HG02588 (cell line): Measurements from ENCODE around the gene VPS35.

Source experiments
- ATAC-seq: cut with Tn5 transposase; IDR thresholded peaks from one replicate; pipeline ENCODE4 v1.9.1; 2021; ENCODE audit warnings: mild to moderate bottlenecking, moderate library complexity; ENCODE audit not compliant: unreplicated experiment

VPS35 gene

DNA sequence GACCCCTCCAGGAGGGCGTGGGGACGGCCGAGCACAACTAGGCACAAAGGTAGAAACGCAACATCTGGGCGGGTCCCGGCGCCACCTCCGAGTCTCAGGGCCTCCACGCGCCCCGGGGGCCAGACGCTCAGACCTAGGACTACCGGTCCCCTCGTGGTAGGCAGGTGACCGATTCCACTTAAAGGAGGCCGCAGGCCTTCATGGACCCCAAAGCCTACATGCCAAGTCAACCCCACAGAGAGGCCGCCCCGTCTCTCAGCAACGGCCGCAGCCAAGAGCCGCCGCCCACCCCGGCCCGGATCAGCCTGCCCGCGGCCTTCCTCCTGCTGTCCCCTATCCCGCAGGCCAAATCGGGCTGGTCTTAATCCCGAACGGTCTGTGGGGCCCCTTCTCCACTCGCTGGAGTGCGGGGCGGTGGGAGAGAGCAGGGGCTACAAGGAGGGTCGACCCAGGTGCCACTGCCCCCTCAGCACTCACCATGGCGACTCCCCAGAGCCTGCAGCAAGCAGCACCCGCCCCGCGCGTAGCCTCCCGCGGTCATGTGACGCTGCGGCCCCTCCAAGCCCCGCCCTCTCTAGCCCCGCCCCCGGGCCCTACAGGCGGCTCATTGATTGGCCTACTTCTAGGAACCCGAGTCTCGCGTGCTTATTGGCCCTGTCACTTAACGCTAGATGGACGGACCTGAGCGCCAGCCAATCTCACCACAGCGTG, at the start of gene VPS35:
Gene VPS35 (minus strand): TSS at position 525 of the 711 bp plus-strand sequence. CDS start 45 bp downstream, at position 480.
- ATAC-seq: peak; percentile 87

GRCh38 chr16:46737621-46738214, 48.7 kb upstream of the VPS35 start:
- ATAC-seq: no peak

DNA sequence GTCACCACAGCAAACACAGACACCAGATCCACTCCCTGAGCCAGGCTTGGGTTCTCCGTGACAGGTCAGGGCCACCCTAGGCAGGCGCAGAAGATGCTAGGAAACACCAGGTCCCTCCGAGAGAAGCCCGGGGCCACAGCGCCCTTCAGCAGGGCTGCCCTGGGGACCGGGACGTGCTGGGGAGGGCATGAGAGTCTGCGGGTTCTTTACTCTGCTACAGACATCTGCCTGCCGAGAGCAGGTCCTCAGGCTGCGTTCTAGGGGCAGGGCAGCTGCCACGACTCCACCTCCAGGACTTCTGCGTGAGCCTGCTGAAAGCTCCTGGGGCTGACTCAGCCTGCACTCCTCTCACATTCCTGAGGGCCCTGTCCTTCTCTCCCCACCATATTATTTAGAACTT, 47.7 kb upstream of the VPS35 start:
- no peak for ATAC-seq

DNA sequence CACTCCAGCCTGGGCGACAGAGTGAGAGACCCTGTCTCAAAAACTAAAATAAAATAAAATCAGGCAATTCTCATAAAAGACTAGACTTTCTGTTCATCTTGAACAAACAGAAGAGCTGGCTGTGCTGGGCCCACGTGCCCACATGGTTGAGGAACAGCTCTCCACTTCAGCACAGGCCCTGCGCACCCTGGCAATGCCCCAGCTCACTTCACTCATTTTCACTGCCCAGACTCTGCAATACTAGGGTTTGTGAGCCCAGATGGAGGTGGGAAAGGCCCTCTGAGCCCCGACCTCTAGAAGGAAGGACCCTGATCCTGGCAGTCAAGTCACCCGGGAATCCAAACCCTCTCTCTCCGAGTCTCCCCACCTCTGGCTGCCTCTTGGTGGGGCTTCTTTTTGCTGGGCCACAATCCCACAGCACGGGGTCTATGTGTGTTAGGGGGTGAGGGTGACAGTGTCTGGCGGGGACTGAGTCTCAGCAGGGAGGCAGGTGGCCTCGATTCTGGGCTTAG, 44.4 kb upstream of the VPS35 start:
- ATAC-seq: no peak

- ATAC-seq: no peak
Measured at GRCh38 chr16:46732561-46732960, 43.6 kb upstream of the VPS35 start.

DNA sequence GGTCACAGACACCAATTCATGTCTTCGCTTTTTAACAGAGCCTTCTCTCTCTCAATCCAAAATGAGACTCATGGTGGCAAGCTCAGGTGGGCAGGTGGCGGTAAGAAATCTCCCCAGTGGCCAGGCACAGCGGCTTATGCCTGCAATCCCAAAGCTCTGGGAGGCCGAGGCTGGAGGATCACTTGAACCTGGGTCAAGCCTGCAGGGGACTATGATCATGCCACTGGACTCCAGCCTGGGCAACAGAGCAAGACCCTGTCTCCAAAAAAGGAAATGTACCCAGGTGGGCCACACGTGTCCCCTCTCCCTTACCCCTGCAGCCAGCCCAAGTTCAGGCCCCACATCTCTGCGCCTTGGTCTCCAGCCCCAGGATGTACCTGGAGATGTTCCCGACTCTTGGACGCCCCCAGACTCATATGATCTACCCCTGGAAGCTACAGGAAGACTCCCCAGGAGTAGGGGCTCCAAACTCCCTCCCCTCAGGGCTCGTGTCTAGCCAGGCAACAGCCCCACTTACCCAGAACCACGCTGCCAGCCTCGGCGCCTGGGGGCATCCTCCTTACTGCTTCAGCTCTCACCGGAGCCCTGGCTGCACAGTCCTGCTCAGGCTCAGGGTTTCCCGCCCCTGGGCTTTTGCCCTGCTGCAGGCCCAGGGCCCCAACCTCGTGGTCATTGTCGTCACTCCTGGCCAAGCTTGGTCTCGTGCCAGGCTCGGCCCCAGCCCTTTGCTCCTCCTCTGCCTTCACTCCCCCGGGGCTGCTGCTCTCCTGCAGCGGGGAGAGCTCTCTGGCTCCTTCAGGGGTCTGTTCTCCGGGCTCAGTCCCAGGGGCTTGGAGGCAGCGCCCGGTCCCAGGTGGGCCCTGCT, 42.9 kb upstream of the VPS35 start:
- ATAC-seq: no peak

DNA sequence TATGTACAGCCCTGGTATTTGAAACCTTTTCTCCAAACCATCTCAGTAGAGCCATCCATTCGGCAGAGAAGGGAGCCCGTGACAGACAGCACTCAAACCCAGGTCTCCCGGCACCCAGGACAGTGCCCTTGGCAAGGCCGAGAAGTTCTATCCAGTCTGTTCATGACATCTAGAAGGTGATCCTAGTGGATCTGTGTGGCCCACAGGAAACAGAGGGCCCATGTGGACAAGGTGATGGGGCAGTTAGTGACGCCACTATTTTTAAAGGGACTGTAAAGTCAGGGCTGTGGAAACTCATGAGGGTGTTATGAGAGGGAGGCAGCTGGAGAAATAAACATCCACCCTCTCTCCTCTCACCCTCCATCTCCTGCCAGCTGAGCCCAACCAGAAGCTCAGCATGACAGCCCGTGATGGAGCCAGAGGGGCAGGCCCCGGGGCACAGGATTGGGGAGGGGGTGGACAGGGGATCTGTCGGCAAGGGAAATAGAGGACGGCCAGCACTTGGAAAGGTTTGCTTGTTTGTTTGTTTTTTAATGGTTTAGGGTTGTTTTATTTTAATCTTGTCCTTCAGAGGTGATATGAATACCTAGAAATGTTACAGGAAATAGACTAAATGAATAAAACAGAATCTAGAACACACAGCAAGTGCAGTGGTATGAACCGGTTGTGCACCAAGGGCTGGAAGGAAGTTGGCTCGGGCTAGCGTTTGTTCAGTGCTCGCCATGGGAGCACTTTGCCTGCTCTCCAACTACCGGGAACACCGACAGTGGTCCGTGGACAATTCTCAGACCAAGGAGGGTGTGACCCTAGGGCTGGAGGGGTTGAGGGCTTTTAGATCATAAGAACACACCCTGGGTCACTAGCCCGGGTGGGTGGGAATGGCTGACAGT, 42.1 kb upstream of the VPS35 start:
- no peak for ATAC-seq

DNA sequence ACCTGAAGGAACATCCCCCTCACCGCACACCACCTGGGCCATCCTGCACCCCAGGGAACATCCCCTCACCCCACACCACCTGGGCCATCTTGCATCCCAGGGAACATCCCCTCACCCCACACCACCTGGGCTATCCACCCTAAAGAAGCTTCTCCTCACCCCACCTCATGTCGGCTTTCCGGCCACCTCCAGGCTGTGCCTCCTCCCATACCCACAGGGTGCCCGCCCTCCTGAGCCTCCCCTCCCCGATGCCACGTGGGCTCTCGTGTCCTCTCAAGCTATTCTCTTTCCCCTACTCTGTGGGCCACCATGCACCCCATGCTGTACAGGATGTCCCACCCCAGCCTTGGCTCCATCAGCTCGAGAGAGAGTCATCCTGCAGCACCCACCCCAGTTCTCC, 41.1 kb upstream of the VPS35 start:
- no peak for ATAC-seq

GRCh38 chr16:46729326-46729995, 40.5 kb upstream of the VPS35 start:
- ATAC-seq: no peak

DNA sequence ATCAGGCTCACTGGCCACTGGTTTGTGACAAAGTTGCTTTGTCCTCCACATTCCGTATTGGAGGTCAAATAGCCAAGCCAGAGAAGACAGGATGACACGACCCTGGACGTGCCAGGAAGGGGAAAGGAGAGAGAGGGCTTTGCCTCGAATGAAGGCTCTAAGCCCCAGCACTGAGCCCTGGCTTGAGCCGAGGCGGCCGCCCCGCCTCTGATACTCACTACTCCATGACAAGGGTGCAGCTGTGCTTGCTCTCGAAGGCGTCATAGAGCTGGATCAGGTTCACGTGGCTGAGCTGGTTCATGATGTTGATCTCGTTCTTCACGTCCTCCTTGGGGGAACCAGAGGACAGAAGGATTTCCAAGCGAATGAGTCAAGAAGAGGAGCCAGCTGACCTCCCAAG, 39.8 kb upstream of the VPS35 start:
- ATAC-seq: no peak

GRCh38 chr16:46727630-46728029, 38.7 kb upstream of the VPS35 start:
- no peak for ATAC-seq

- ATAC-seq: no peak
Measured at GRCh38 chr16:46727184-46727583, 38.2 kb upstream of the VPS35 start.

GRCh38 chr16:46721885-46722284, 32.9 kb upstream of the VPS35 start:
- no peak for ATAC-seq

- ATAC-seq: no peak
Measured at GRCh38 chr16:46720619-46721018, 31.6 kb upstream of the VPS35 start.

GRCh38 chr16:46719528-46719927, 30.6 kb upstream of the VPS35 start:
- no peak for ATAC-seq

- ATAC-seq: no peak
Measured at GRCh38 chr16:46718214-46718613, 29.2 kb upstream of the VPS35 start.

GRCh38 chr16:46717692-46718091, 28.7 kb upstream of the VPS35 start:
- ATAC-seq: no peak

GRCh38 chr16:46715769-46716305, 26.9 kb upstream of the VPS35 start:
- ATAC-seq: no peak

GRCh38 chr16:46714797-46715591, 26.0 kb upstream of the VPS35 start:
- no peak for ATAC-seq
